B cell (primary cell): Measurements from ENCODE around the gene HADH. TPM values are rescaled to one million over a fixed set of nuclear protein-coding genes. Genes with fewer than 3 reads are reported as not detected.

Source experiments
- ATAC-seq: fragments of 200-7000 bp; cut with Tn5 transposase; one replicate; pipeline ENCODE4 v1.10.0; 2021; ENCODE audit warnings: low read depth, mild to moderate bottlenecking, moderate number of reproducible peaks, moderate library complexity
- CTCF ChIA-PET: fragments of 350-600 bp; sonication (Branson Sonifier 250); formaldehyde crosslinking; loops from one replicate; lab custom pipeline; 2021; ENCODE audit warnings: antibody characterized with exemption, inconsistent platforms; lab: Charles Lee
- POLR2A ChIA-PET: fragments of 350-600 bp; sonication (Branson Sonifier 250); formaldehyde crosslinking; loops from one replicate; lab custom pipeline; 2021; ENCODE audit warnings: antibody characterized with exemption; lab: Charles Lee
- DNase-seq: peaks from one replicate; pipeline ENCODE4 v3.0.0; 2013
- H2AFZ ChIP-seq: 2 replicates; pipeline ENCODE4 v1.6.1; 2012; ENCODE audit warnings: mild to moderate bottlenecking, low read depth, low read length; ENCODE audit not compliant: insufficient read depth, poor library complexity, severe bottlenecking
- H3K27ac ChIP-seq, 2 donors: 1 replicate in 1 of 2; 2 replicates in 1 of 2; pipeline ENCODE4 v1.5.1; 2012 to 2013; ENCODE audit warnings: low read length in 2 of 2, mild to moderate bottlenecking in 2 of 2, moderate library complexity in 1 of 2
- H3K27me3 ChIP-seq, 4 experiments: fragments of 200-600 bp in 1 of 4; sonication (generic) in 1 of 4; replicated peaks in 1 of 4; 1 replicate in 2 of 4; 2 replicates in 2 of 4; pipeline versions ENCODE4 v1.6.1 to v1.7.0; 2013 to 2016; ENCODE audit warnings: low read length in 3 of 4, mild to moderate bottlenecking in 2 of 4, mixed read lengths in 1 of 4, moderate library complexity in 1 of 4; ENCODE audit not compliant: insufficient read depth in 4 of 4, control insufficient read depth in 3 of 4; ENCODE audit errors: control extremely low read depth in 1 of 4
- H3K36me3 ChIP-seq, 2 experiments: replicated peaks in 1 of 2; 1 replicate in 1 of 2; 2 replicates in 1 of 2; pipeline versions ENCODE4 v1.6.1 to v1.7.1; 2013; ENCODE audit warnings: low read length in 1 of 2; ENCODE audit not compliant: insufficient read depth in 2 of 2, control insufficient read depth in 1 of 2; ENCODE audit errors: control extremely low read depth in 1 of 2, extremely low read depth in 1 of 2
- H3K4me1 ChIP-seq, 2 donors: fragments of 200-600 bp in 1 of 2; sonication (generic) in 1 of 2; 1 replicate in 1 of 2; 2 replicates in 1 of 2; pipeline versions ENCODE4 v1.5.1 to v1.6.1; 2013 to 2017; ENCODE audit warnings: low read length in 2 of 2; ENCODE audit not compliant: control insufficient read depth in 2 of 2, insufficient read depth in 2 of 2
- H3K4me2 ChIP-seq: replicated peaks from 2 replicates; pipeline ENCODE3; 2012; ENCODE audit warnings: mild to moderate bottlenecking, low read depth, low read length; ENCODE audit not compliant: poor library complexity, severe bottlenecking
- H3K4me3 ChIP-seq, 5 experiments: fragments of 200-600 bp in 1 of 5; sonication (generic) in 1 of 5; 1 replicate in 3 of 5; 2 replicates in 2 of 5; pipeline versions ENCODE4 v1.5.1 to v1.7.0; 2011 to 2016; ENCODE audit warnings: low read length in 4 of 5, mild to moderate bottlenecking in 4 of 5, low read depth in 2 of 5, control low read depth in 1 of 5, moderate library complexity in 1 of 5; ENCODE audit not compliant: insufficient read depth in 1 of 5; ENCODE audit errors: control extremely low read depth in 1 of 5, extremely low read depth in 1 of 5
- H3K79me2 ChIP-seq: fragments of 200-600 bp; sonication (generic); one replicate; pipeline ENCODE4 v1.6.0; 2016; ENCODE audit warnings: low read length; ENCODE audit not compliant: control insufficient read depth, insufficient read depth
- H3K9ac ChIP-seq: fragments of 200-600 bp; sonication (generic); 2 replicates; pipeline ENCODE4 v1.6.1; 2017; ENCODE audit warnings: mild to moderate bottlenecking, low read length, moderate library complexity
- H3K9me3 ChIP-seq, 3 donors: one replicate each; pipeline versions ENCODE4 v1.6.1 to v1.7.1; 2013; ENCODE audit warnings: low read length in 2 of 3; ENCODE audit not compliant: control insufficient read depth in 2 of 3, insufficient read depth in 1 of 3; ENCODE audit errors: control extremely low read depth in 1 of 3
- H4K20me1 ChIP-seq: 2 replicates; pipeline ENCODE4 v1.6.0; 2012; ENCODE audit warnings: mild to moderate bottlenecking, low read length; ENCODE audit not compliant: insufficient read depth, control insufficient read depth, poor library complexity, severe bottlenecking
- H3K27ac Mint-ChIP-seq: one replicate; pipeline ENCODE4 v1.8.0; 2021; ENCODE audit warnings: mixed read lengths
- H3K27me3 Mint-ChIP-seq: one replicate; pipeline ENCODE4 v1.8.0; 2021; ENCODE audit warnings: mixed read lengths
- H3K4me1 Mint-ChIP-seq: one replicate; pipeline ENCODE4 v1.8.0; 2021; ENCODE audit warnings: mixed read lengths
- H3K4me3 Mint-ChIP-seq: one replicate; pipeline ENCODE4 v1.8.0; 2021; ENCODE audit warnings: mixed read lengths
- H3K9me3 Mint-ChIP-seq: one replicate; pipeline ENCODE4 v1.8.0; 2022; ENCODE audit warnings: mixed read lengths; ENCODE audit not compliant: insufficient read depth
- CTCF ChIP-seq: fragments of 200-600 bp; IDR thresholded peaks from one replicate; pipeline ENCODE4 v1.8.0; 2022; ENCODE audit warnings: antibody characterized with exemption, mild to moderate bottlenecking
- EZH2 ChIP-seq: IDR thresholded peaks from 2 replicates; pipeline ENCODE4 v1.6.1; 2012; ENCODE audit warnings: borderline replicate concordance, low read depth, mild to moderate bottlenecking, moderate library complexity, low read length; ENCODE audit not compliant: insufficient read depth, poor library complexity, severe bottlenecking
- WGBS: methylation state at CpG from one replicate; pipeline ENCODE4 v1.1.5; 2013; ENCODE audit warnings: missing lambda C conversion rate; ENCODE audit not compliant: insufficient coverage; 5-methylcytosine and 5-hydroxymethylcytosine counted together
- intact Hi-C: fragments of 100-400 bp; cut with micrococcal nuclease; formaldehyde crosslinking; loops from one replicate; pipeline ENCODE4 v1.10.0; 2022
- polyA plus RNA-seq: library from polyadenylated mRNA; depleted of rRNA; stranded (reverse); fragments of >200 nt; gene quantifications from 2 replicates; pipeline ENCODE4 v1.2.3, GENCODE V29; 2012
- total RNA-seq, 2 donors: library from RNA; stranded (reverse); fragments of 120-200 nt in 1 of 2; gene quantifications; 1 replicate in 1 of 2; 2 replicates in 1 of 2; pipeline versions ENCODE4 v1.2.3 to v1.2.4, GENCODE V29; 2013 to 2022

The HADH gene
- total and polyA plus RNA-seq, 2 donors (not counting 1 experiment from before 2014, with no cell fraction given): 21.9 to 26.1 TPM

GRCh38 chr4:107977482-107977881 lies 12.2 kb upstream of the HADH start:
- no peaks in the 10 kb centered on the region for H3K36me3 ChIP-seq
- Mint-ChIP-seq H3K4me3 (no peak overlapping the region), H3K4me1 (no peaks in the 10 kb centered on the region), H3K27me3 (no peaks in the 10 kb centered on the region), H3K9me3 (peaks cover 3% of the 10 kb centered on the region), H3K27ac (no peak overlapping the region)
- no peak for TF ChIP-seq EZH2
- no peak for TF ChIP-seq CTCF
- H3K27me3 ChIP-seq: no peaks in the 10 kb centered on the region
- no peaks in the 10 kb centered on the region for H4K20me1 ChIP-seq
- H3K4me3 ChIP-seq: no peak overlapping the region
- H3K4me2 ChIP-seq: no peak overlapping the region
- ChIA-PET CTCF (no interaction called here), POLR2A (no interaction called here)
- peaks cover 3 to 13% (median 7%) of the 10 kb centered on the region in 3 donors for H3K9me3 ChIP-seq
- H2AFZ ChIP-seq: no peak overlapping the region
- ATAC-seq: no peak
- no peak overlapping the region for H3K9ac ChIP-seq
- WGBS: 100% methylated on average over 4 of the region's 4 CpGs
- intact Hi-C loops: no loop called here
- DNase-seq: no peak
- H3K4me1 ChIP-seq: no peaks in the 10 kb centered on the region
- no peak overlapping the region for H3K27ac ChIP-seq
- H3K79me2 ChIP-seq: no peaks in the 10 kb centered on the region

- no peaks in the 10 kb centered on the region for H3K79me2 ChIP-seq
- CTCF ChIA-PET: no interaction called here
- H3K36me3 ChIP-seq: no peaks in the 10 kb centered on the region
Observed at GRCh38 chr4:107977966-107978705, 11.6 kb upstream of the HADH start.

More at GRCh38 chr4:107977966-107978705, 11.6 kb upstream of the HADH start:
- no peak for DNase-seq
- no peak for ATAC-seq
- Histone ChIP-seq H3K4me2 (no peak overlapping the region), H3K9me3 (peaks cover 3 to 13% (median 7%) of the 10 kb centered on the region in 3 donors), H3K4me1 (no peaks in the 10 kb centered on the region), H3K27ac (no peak overlapping the region), H4K20me1 (no peaks in the 10 kb centered on the region), H2AFZ (no peak overlapping the region), H3K27me3 (no peaks in the 10 kb centered on the region), H3K9ac (no peak overlapping the region), H3K4me3 (no peak overlapping the region)
- no peaks in the 10 kb centered on the region for H3K27me3 Mint-ChIP-seq
- POLR2A ChIA-PET: no interaction called here
- TF ChIP-seq CTCF (no peak), EZH2 (no peak)
- no peak overlapping the region for H3K27ac Mint-ChIP-seq
- intact Hi-C loops: no loop called here
- H3K4me3 Mint-ChIP-seq: no peak overlapping the region
- no peaks in the 10 kb centered on the region for H3K4me1 Mint-ChIP-seq
- WGBS: no CpG with 5 or more reads among the region's 3 CpGs
- H3K9me3 Mint-ChIP-seq: peaks cover 3% of the 10 kb centered on the region
